Stimulated activated naive CD8-positive, alpha-beta T cell treated with anti-CD3 and anti-CD28 coated beads, Interleukin-15, Interleukin-2, amounts not matched to agents 100 U/mL and 50 U/mL, for 24 hours (primary cell): ENCODE measurements around the gene SDK2.
A peak's percentile ranks its signal among the peaks of the same experiment; 100 is the strongest.

Experiments used
- ATAC-seq: fragments of 150-1000 bp; cut with Tn5 transposase; one replicate; pipeline ENCODE4 v1.10.0; 2021
- DNase-seq: peaks from one replicate; pipeline ENCODE4 v3.0.0; 2021

The SDK2 gene

DNA sequence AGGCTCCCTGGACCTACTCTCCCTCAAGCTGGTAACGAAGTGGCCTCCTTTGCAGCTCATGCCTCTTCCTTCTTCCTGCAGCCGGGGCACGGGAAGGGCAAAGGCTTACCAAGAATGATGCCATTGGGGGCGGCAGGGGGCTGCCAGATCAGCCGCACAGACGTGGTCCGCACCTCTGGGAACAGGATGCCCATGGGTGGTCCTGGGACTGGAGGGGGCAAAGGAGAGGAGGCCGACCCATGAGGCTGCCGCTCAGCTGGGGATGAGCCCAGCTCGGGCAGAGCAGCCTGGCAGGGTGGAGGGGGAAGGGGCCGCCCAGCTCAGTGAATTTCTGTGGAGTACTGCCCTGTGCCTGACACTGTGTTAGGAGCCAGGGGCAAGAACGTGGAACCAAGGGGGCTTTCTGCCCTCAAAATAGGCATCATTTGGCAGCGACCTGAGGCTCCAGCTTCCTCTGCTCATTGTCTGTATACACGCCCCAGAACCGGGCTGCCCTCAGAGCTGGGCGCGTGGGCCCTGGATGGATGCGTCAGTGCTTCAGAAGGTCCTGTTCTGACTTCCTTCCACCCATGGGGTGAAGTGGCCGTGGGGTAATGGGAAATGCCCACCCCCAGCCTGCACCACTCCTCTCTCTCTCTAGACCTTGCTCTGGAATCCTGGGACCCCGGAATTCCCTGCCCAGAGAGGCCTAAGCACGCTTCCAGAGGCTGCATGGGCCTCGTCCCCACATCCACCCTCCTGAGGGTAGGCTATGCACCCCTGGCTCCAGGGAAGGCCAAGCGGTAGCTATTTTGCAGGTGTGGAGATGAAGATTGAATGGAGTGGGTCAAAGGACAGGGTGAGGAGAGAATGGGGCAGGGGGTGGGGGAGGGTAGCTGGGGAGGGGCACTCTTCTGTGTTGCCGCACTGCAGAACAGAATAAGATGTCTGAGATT lies 252.6 kb downstream of the SDK2 start:
- ATAC-seq (no peak), DNase-seq (no peak)

DNA sequence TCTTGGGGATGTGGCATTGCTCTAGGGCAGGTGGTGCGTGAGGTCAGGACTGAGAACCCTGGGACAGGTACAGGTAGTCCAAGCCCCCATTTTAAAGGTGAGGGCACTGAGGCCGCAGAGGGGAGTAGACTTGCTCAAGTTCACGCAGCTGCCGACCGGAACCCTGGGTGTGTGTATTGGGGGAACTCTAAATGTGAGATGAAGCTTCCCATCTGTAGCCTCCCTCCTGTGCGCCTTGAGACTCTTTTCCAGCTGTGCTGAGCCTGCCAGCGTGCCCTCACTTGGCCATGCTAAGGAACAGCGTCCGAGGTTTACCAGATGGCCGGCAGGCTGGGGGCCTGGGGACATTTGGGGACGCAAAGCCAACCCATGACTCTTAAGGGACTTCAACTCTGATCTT lies 253.4 kb downstream of the SDK2 start:
- no peak for ATAC-seq
- DNase-seq: no peak

DNA sequence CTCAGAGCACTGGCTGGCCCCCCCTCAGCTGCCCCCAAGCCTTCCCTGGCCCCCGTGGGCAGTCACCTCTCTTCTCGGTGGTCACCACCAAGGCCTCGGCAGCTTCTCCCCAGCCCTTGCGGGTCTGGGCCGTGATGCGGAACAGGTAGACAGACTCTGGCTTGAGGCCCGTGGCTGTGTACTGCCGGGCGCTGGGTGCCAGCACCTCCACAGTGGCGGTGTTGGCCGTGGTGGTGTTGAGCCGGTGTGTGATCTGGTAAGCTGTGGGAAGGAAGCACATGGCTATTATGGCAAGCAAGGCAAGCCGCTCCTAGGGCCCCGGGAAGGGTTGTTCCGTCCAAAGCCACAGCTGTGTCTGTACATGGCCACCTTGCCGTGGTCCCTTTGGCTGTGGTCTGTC lies 254.0 kb downstream of the SDK2 start:
- ATAC-seq: no peak
- no peak for DNase-seq

DNA sequence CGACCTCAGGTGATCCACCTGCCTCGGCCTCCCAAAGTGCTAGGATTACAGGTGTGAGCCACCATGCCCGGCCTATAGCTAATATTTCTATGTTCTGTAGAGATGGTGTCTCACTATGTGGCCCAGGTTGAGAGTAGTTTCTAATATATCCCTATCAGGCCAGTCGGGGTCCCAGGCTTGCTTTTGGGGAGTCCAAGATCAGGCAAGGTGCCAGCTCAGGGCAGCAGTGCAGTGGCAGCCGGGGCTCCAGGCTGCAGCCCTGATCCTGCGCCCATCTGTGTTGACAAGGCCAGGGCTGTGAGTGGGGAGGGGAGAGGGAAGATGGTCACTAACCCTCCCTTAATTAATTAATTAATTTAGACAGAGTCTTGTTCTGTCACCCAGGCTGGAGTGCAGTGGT lies 254.8 kb downstream of the SDK2 start:
- DNase-seq (no peak), ATAC-seq (no peak)

DNA sequence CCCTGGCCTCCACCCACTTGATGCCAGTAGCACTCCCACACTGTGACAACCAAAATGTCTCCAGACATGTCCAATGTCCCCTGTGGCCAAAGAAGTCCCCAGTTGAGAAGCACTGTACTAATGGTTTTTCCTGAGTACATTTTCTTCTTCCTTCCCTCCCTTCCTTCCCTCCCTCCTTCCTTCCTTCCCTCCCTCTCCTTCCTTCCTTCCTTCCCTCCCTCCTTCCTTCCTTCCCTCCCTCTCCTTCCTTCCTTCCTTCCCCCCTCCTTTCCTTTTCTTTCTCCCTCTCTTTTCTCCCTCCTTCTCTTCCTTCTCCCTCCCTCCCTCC lies 255.7 kb downstream of the SDK2 start:
- no peak for DNase-seq
- no peak for ATAC-seq

DNA sequence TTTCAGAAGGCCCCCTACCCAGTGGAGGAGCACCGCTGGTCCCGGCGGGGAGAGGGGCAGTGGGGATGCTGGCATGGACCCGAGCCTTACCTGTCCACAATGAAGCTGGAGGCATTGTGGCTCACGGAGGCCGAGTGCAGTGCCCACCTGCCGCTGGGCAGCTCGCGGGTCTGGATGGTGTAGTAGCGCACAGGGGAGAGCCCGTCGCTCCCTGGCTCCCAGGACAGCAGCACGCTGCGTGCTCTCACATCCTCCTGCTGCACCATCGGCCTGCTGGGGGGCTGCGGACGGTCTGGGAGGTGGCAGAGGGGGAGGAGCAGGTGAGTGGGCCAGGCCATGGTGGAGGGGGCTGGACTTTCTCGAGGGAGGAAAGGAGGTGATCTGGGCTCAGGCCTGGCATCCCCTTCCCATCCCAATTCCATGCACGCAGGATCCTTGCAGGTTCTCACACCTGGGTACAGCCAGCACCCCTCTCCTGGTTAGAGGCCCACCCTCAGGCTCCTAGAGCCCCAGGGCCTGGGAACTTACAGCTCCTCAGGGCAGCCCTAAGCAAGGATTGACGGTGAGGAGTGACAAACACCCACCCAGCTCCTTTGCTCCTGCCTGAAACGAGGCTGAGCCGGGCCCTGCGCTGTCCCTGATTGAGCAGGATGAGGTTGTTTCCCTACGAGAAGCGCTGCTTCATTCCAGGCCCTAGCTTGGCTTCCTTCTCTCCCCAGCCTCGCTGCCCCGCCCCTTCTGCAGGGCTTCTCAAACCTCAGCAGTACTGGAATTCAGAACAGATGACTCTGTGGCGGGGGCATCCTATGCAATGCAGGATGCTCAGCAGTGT lies 256.3 kb downstream of the SDK2 start:
- ATAC-seq (no peak), DNase-seq (no peak)

DNA sequence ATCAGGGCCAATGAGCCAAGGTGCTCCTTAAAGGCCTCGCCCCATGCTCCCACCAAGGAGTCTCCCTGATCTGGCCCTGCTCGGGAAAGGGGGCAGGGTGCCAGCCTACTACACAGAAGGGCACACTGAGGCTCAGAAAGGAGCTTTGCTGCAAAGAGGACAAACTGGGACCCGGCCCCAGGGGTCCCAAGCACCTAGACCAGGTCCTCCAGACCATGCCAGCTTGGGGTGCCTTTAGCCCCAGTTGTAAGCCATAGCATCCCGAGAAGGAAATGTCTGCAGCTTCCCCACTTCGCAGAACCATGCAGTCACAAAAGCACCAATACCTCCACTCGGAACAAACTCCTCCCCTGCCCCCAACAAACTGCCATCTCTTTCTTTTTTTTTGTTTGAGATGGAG lies 257.7 kb downstream of the SDK2 start:
- DNase-seq (no peak), ATAC-seq (no peak)

DNA sequence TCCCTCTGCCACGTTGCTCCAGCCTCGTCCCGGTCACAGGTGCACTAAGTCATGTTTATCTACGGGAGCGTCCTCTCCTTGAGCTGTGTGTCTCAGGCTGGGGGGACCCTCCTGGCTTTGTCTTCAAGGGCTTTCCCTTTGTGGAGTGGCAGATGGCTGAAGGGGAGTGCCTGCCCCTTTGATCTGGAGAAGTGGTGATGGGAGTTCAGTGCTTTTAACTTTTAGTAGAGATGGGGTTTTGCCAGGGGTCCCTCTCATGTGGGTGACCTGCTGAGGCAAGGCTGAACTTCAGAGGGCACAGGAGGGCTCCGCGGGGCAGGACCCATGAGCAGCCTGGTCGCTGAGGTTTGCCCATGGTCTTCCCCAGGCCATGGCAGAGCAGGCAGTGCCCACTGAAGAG lies 259.3 kb downstream of the SDK2 start:
- ATAC-seq (no peak), DNase-seq (no peak)

DNA sequence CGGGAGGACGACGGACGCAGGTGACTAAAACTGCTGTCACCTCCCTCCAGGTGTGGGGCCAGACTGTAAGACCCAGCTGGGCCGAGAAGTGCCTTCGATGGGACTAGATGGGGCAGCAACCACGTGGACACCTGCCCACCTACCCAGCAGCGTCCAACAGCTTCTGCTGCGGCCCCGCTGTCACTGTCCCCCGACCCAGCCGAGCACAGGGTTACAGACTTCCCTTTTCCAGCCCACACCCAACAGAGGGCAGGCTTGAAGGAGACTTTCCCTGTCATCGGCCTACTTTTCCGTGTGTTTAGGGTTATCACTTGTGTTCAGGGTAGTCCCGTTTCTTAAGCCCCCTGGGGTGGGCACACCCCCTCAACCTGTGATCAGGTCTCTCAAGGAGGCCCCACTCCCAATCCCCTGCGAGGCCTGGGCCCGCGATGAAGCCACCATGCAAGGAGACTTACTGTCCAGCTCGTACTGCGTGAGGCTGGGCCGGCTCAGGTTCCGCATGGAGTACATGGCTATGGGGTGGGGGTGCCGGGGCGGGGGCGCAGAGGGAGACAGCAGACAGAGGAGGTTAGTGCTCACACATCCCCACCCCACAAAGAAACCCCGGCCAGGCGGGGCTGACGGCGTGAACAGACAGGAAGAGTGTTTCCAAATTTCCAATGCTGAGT lies 263.7 kb downstream of the SDK2 start:
- DNase-seq (no peak), ATAC-seq (no peak)

DNA sequence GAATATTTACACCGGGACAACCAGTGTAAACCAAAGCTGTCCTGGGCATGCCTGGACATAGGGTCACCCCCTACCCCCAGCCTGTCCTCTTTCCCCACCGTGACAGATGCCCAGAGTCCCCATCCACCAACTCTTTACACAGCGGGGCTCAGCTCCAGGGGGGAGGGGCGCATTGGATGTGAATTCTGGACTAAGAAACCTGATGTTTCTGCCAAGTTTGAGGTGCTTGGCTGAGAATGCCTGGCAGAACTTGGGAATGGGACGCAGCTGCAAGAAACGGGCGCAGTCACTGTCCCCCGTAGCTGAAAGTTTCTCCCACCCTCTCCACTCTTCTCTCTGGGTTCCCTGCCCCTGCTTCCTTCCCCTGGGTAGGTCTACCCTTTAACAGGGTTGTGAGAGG lies 264.4 kb downstream of the SDK2 start:
- DNase-seq (no peak), ATAC-seq (no peak)

DNA sequence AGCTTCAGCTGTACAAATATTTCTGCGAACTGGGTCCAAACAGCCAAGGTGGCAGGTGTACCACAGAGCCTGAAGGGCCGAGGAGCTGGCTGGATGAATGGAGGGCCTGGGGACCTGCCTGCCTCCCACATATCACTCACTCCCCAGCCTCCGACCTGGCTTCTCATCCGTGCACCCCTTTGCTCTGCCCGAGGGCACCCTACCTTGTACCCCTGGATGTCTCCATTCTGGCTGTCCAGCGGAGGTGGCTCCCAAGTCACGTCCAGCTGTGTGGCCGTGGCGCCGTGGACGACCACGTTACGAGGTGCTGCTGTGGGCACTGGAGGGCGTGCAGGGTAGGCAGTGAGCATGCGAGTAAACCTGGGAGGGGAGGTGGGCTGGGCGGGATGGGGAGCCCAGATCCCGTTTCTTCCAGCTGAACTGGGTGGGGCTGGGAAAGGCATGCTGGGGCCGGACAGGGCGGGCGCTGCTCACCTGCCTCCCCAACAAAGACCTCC lies 265.2 kb downstream of the SDK2 start:
- DNase-seq (no peak), ATAC-seq (no peak)

DNA sequence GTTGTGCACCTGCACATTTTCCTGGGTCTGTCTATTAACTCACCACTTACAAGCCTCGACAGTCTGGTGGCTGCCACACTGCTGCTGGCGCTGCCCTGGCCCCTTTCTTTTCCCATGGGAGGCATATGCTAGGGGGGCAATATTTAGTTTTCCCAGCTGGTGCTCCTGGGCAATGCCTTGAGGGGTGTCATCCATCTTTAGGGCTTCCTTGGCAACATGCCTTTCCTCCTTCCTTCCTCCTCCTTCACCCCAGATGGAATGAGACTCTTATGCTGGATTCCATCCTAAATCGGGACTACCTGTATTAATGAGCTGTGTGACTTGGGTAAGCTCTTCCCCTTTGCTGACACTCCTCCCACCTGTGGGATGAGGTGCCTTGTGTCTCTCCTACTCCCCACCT lies 267.6 kb downstream of the SDK2 start:
- DNase-seq (no peak), ATAC-seq (no peak)

DNA sequence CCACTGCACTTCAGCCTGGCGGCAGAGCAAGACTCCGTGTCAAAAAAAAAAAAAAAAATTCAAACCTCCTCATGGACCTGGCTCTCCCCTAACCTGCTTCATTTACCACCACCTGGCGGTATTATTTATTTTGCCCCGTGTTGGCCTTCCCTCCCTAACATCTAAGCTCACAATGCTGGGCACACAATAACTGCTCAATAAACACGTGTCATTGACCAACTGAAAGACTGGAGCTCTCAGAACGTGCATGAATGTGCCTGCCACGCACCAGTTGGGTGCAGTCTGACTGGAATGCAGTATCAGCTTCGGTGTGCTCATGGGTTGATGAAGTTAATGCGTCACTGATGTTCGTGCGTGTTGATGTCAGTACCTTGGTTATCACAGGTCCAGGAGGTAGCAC lies 268.1 kb downstream of the SDK2 start:
- DNase-seq (no peak), ATAC-seq (no peak)

DNA sequence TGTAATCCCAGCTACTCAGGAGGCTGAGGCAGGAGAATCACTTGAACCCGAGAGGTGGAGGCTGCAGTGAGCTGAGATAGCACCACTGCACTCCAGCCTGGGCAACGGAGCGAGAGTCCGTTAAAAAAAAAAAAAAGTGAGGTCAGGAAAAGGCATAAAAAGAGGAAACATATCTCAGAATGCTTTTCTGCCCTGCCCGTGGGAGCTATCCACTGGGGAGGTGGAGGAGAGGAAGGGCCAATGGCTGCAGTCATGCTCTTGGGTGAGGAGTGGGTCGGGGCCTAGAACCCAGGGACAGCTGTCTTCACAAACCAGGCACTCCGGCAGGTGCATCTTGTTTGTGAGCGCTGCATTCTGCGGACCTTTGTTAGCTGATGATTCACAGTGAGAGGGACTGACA lies 272.4 kb downstream of the SDK2 start:
- ATAC-seq (no peak), DNase-seq (no peak)

DNA sequence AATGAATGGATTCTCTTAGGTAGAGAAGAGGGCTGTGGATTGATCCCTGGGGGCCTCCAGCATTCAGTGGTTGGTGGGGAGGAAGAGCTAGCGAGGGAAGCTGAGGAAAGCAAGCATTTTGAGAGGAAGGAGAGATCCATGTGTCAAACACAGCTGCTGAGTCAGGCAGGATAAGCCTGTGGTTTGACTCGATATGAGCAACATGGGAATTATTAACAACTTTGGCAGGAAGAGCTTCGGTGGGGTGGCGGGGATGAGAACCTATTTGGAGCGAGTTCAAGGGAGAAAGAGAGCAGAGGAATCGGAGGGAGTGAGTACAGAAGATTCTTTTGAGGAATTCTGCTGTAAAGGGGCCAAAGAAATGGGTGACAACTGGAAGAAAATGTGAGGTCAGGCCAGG lies 273.0 kb downstream of the SDK2 start:
- ATAC-seq: no peak

DNA sequence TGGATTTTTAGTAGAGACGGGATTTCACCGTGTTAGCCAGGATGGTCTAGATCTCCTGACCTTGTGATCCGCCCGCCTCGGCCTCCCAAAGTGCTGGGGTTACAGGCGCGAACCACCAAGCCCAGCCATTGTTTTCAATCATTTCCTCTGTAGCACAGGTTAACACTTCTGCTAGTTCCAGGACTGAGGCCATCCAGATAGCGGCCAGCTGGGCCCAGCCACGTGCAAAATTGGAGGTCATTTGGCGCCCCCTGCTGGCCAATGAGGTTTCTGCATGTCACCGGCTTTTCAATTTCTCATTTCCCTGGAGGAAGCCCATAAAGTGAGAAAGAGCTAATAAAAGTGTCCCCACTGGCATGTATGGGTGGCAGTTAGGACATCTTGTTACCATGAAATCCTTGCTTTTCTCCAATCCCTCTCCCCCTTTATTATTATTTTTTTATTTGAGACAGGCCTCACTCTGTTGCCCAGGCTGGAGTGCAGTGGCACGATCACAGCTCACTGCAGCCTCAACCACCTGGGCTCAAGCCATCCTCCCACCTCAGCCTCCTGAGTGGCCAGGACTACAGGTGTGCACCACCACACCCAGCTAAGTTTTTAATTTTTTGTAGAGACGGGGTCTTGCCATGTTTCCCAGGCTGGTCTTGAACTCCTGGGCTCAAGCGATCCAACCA lies 274.3 kb downstream of the SDK2 start:
- ATAC-seq: peak; percentile 60
- peak; percentile 80 for DNase-seq

More for the DNA sequence above, 273.0 kb downstream of the SDK2 start:
- no peak for DNase-seq

DNA sequence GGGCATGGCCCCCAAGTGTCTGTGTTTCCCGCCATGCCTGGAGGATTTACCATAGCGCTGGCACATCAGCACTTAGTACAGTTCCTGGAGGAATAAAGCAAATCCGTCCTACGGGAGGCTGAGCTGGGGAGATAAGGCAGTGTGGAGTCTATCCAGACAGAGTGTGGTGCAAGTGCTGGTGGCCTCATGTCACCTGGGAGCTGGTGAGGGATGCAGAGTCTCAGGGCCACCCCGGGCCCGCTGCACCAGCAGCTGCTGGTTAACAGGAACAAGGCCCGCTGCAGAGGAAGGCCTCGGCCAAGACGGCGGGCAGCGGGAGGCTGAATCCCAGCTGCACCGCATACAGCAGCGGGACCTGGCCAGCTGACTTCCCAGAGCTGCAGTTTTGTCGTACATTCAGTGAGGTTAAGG lies 275.1 kb downstream of the SDK2 start:
- DNase-seq: no peak
- ATAC-seq: no peak

DNA sequence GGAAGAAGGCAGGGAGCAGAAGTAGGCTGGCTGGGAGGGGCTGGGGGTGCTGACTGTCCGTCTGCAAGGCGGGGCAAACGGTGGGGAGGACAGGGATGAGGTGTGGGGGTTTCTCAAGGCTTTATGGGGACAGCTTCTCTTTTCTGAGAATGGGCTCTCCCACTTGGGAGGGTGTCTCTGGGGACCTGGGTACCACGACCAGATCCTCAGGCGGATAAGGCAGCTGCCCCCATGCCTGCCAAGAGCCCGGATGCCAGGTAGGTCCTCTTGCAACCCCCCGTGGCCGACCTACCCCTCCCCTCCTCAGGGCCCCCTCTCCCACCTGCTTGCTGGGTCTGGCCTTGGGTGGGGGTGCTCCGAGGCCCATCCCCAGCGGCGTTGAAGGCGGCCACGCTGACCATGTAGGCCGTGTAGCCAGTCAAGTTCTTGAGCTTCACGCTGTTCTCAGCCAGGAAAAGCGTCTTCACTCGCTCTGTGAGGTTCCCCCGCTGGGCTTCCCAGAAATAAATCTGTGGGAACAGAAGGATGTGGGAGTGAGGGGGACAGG lies 276.1 kb downstream of the SDK2 start:
- DNase-seq (no peak), ATAC-seq (no peak)

DNA sequence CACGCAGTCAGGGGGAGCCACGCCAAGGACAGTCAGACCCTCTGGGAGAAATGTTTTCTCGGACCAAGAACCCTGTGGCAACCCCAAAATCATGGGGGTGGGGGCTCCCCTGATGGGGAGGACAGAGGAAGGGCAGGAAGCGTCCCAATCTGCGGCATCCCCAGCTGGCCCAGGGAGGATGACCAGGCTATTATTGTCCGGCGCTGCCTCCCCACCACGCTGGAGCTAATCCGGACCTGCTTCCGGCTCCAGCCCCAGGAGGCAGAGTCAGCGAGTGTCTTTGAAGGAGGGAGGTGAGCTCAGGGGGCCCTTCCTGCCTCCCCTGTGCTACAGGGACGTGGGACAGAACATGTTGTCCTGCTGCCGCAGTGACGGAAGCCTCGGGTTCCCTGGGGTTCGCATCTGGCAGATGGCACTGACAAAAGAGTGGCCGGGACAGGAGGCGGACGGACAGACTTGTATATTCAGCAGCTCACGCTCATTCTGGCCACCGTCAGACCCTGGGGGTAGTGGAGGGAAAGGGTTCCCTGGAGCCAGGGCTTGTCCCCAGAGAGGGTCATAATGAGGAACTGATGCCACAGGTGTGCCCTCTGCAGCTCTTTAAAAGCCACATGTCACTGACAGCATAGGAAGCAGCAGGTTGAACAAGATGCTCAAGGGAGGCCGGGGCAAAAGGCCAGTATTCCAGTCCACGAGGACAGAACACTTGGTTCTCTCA lies 278.2 kb downstream of the SDK2 start:
- ATAC-seq (no peak), DNase-seq (no peak)

DNA sequence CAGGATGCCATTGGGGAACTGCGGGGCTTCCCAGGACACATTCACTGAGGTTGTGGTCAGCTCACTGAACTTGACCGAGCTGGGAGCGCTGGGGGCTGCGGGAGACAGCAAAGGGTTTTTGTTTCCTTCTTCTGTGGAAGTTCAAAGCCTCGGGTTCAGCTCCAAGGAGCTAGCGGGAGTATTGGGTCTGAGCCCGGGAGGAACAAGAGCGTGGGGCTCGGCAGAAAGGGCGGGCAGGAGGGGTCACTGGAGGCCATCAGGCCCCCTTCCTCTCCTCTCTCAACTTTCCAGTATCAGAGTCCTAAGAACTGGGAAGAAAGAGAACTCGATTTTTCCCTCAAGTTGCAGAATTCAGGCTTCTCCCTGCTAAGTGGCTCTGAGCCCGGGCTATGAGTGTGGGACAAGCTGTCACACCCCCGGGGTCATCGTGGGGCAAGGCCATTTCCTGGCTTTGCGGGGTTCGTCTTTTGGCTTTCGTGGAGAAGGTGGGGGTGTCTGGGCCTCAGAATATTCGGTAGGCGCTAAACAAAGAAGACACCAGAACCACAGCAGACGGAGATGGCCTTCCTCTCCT lies 278.9 kb downstream of the SDK2 start:
- ATAC-seq: no peak

DNA sequence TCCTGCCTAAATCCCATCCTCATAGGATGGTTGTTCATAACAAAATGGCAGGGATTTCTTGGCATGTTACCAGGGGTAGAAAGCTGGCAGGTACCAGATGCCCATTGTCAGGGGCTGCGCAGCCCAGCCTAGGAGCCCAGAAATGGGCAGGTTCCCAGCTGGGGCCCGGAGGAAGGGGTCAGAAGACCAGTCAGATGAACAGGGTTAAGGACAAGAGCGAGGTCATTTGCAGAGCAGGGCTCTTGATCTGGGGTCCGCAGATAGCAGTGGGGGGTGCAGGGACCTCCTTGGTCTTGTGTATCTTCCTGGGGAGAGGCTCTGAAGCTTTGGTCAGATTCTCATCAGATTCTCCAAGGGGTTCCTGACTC lies 280.1 kb downstream of the SDK2 start:
- no peak for DNase-seq
- no peak for ATAC-seq

More for the DNA sequence above, 278.9 kb downstream of the SDK2 start:
- DNase-seq: no peak
